H1 (cell line): ENCODE measurements around the gene SEMA5B. TPM values are rescaled to one million over a fixed set of nuclear protein-coding genes. Genes with fewer than 3 reads are reported as not detected.

Experiments
- CBX8 ChIP-seq: fragments of 300-800, 300-1000 bp; sonication (generic); IDR thresholded peaks from 2 replicates; pipeline ENCODE4 v1.7.1; 2016; ENCODE audit warnings: low read depth, low read length, borderline replicate concordance
- GTF2F1 ChIP-seq: IDR thresholded peaks from 2 replicates; pipeline ENCODE4 v1.6.1; 2012; ENCODE audit warnings: low read depth, low read length, improper control_type of control experiment, borderline replicate concordance
- HDAC2 ChIP-seq, 2 experiments: fragments of 300-600 bp in 1 of 2; sonication (generic) in 1 of 2; IDR thresholded peaks; 2 replicates each; pipeline ENCODE4 v1.6.1; 2011 to 2012; ENCODE audit warnings: low read depth in 2 of 2, low read length in 2 of 2, mild to moderate bottlenecking in 2 of 2, moderate library complexity in 2 of 2, borderline replicate concordance in 1 of 2, inconsistent platforms in 1 of 2
- SP1 ChIP-seq: IDR thresholded peaks from 2 replicates; pipeline ENCODE4 v1.6.1; 2011; ENCODE audit warnings: low read depth, low read length
- polyA plus RNA-seq, 7 experiments: library from polyadenylated mRNA; depleted of rRNA in 3 of 7; stranded (reverse) in 5 of 7; unstranded in 2 of 7; fragments of >200 nt in 5 of 7; fragments of 200-250 nt in 2 of 7; gene quantifications; 1 replicate in 5 of 7; 2 replicates in 1 of 7; 4 replicates in 1 of 7; pipeline versions ENCODE4 v1.2.1 to v1.2.3, GENCODE V29; 2011 to 2013; ENCODE audit warnings: missing spikeins in 2 of 7, mixed read lengths in 2 of 7
- total RNA-seq: library from RNA; stranded (reverse); fragmentation: NEBNext Ultra II Directional; extraction: Animal tissue kit (Norgen Biotek cat#: 25700); gene quantifications from 2 replicates; pipeline ENCODE4 v1.2.1, GENCODE V29; 2021

Gene SEMA5B
- total and polyA plus RNA-seq, 2 of the 8 experiments (the other 6 are each of a cell fraction or from before 2014, with no cell fraction given) = 13.1 to 22.4 TPM

- TF ChIP-seq GTF2F1 (no peak), SP1 (no peak), HDAC2 (IDR thresholded peaks at IDR 0.05; ENCODE audit: borderline replicate concordance in 1 of 2, low read depth in 2 of 2, low read length in 2 of 2) (no peak), CBX8 (no peak)
These were observed 18.7 kb downstream of the SEMA5B start (continued) for GRCh38 chr3:123008840-123009239.
